Gastroesophageal sphincter (tissue), 3 donors: Measurements from ENCODE around the gene VPS13D.
A peak's percentile ranks its signal among the peaks of the same experiment; 100 is the strongest.

ENCODE experiments used
- EP300 ChIP-seq: sonication (generic); formaldehyde crosslinking; IDR thresholded peaks from one replicate; pipeline ENCODE4 v1.6.1; 2017; ENCODE audit warnings: antibody characterized with exemption, mild to moderate bottlenecking
- POLR2A ChIP-seq, 2 donors: fragments of 450-650 bp; IDR thresholded peaks; one replicate each; pipeline ENCODE4 v1.6.1; 2017; ENCODE audit warnings: antibody characterized with exemption in 2 of 2, mild to moderate bottlenecking in 2 of 2, moderate library complexity in 1 of 2
- POLR2AphosphoS5 ChIP-seq: sonication (generic); formaldehyde crosslinking; IDR thresholded peaks from one replicate; pipeline ENCODE4 v1.6.1; 2017; ENCODE audit warnings: antibody characterized with exemption
- TF ChIP-seq, protein P1 (sequence below), 4 experiments: fragments of 200-600 bp in 2 of 4; fragments of 450-650 bp in 2 of 4; sonication (generic) in 1 of 4; IDR thresholded peaks; one replicate each; pipeline ENCODE4 v1.5.1; 2017 to 2019; ENCODE audit warnings: antibody characterized with exemption in 4 of 4, mild to moderate bottlenecking in 2 of 4, moderate library complexity in 2 of 4

DNA sequence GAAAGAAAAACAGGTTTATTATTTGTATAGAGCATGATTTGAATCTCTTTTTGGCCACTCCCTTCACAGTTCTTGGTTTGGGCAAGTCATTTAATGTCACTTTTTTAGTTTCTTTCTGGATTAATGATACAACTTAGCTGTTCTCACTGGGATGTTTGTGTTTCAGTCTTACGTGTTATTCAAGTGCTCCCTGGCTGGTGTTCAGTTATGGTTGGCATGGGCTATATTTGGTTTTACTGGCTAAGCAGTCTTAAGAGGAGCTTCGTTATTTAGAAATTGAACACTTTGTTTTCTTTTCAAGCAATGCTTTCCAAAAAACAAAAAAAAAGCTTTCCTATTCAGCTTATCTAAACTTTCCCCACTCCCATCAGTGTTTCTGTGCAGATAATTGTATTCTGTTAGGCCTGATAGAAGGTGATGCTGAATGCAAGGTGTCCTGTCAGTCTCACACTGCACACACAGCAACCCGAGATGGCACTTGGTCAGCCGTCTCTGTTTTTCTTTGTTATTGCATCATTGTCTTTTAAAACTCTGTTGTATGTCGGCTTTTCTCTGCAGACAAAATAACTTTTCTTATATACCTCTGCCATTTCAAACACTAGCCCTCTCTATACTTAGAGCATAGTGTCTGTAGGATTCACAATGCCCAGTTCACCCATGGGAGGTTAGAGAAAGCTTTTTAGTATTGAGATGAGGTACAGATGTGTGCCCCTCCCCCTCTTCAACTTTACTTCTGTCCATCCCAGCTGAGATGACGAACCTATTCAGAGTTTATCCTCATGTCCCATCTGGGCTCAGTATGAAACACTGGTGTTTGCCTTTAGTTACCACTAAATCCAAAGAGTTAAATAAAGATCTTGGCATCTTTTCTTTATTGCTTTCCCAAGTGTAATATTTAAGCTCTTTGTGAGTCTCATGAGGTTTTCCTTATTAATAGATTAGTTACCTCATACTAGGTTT, 80.2 kb downstream of the VPS13D start:
- TF ChIP-seq, protein P1, sequence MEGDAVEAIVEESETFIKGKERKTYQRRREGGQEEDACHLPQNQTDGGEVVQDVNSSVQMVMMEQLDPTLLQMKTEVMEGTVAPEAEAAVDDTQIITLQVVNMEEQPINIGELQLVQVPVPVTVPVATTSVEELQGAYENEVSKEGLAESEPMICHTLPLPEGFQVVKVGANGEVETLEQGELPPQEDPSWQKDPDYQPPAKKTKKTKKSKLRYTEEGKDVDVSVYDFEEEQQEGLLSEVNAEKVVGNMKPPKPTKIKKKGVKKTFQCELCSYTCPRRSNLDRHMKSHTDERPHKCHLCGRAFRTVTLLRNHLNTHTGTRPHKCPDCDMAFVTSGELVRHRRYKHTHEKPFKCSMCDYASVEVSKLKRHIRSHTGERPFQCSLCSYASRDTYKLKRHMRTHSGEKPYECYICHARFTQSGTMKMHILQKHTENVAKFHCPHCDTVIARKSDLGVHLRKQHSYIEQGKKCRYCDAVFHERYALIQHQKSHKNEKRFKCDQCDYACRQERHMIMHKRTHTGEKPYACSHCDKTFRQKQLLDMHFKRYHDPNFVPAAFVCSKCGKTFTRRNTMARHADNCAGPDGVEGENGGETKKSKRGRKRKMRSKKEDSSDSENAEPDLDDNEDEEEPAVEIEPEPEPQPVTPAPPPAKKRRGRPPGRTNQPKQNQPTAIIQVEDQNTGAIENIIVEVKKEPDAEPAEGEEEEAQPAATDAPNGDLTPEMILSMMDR (IDR thresholded peaks at IDR 0.05): no peak
- TF ChIP-seq POLR2A (IDR thresholded peaks at IDR 0.05) (no peak), POLR2AphosphoS5 (peak; percentile 86), EP300 (no peak)
